ENCODE data around the gene LRIT2. TPM values are rescaled to one million over a fixed set of nuclear protein-coding genes. Genes with fewer than 3 reads are reported as not detected.

The LRIT2 gene
- total RNA-seq, 2 donors from 2014 or later: not detected

DNA sequence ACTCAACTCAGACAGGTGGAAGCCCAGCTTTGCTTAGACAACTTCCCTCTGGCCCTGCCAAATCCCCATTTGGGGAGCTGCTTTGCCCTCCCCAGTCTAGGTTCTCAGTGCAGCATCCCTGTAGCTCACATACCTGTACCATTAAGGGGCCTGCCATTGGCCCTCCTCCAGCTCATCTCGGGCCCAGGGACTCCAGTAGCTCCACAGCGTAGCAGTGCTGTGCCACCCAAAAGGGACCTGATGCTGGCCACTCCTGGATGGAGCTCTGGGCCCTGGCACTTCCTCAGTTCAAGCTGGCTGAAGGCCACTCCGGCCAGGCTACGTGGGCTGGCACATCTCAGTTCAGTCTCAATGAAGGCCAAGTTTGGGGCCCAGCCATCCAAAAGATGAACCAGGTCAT, 8.6 kb upstream of the LRIT2 start:
- H3K9me3 ChIP-seq (ENCODE audit: control insufficient read depth, low read length, poor library complexity, severe bottlenecking): no peaks in the 10 kb centered on the region
- Mint-ChIP-seq H3K4me3 (no peak overlapping the region), H3K27ac (no peak overlapping the region), H3K36me3 (ENCODE audit: low read depth) (no peaks in the 10 kb centered on the region), H3K4me1 (no peaks in the 10 kb centered on the region), H3K27me3 (peaks cover 45% of the 10 kb centered on the region)
- ATAC-seq (no peak), DNase-seq (no peak)

DNA sequence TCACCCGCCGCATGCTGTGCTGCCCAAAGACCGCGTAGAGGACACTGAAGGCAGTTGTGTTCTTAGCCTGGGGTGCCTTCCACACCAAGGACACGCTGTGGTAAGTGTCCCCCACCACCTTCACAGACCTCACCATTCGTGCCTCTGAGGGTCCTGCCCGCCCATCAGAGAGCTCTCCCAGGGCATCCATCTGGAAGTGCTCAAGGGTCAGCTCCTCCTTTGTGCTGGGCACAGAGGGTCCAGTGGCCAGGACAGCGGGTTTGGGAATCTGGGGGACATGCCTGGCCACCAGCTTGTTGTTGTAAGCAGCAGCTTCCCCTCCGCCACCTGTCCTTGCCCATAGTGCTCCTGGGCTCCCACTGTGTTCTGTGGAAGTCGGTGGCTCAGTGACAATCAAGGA, 7.0 kb upstream of the LRIT2 start:
- H3K4me1 Mint-ChIP-seq: no peaks in the 10 kb centered on the region
- peaks cover 49% of the 10 kb centered on the region for H3K27me3 Mint-ChIP-seq
- H3K4me3 Mint-ChIP-seq: no peak overlapping the region
- ATAC-seq (no peak), DNase-seq (no peak)
- H3K36me3 Mint-ChIP-seq (ENCODE audit: low read depth): no peaks in the 10 kb centered on the region
- H3K9me3 ChIP-seq (ENCODE audit: control insufficient read depth, low read length, poor library complexity, severe bottlenecking): no peaks in the 10 kb centered on the region
- H3K27ac Mint-ChIP-seq: no peak overlapping the region

DNA sequence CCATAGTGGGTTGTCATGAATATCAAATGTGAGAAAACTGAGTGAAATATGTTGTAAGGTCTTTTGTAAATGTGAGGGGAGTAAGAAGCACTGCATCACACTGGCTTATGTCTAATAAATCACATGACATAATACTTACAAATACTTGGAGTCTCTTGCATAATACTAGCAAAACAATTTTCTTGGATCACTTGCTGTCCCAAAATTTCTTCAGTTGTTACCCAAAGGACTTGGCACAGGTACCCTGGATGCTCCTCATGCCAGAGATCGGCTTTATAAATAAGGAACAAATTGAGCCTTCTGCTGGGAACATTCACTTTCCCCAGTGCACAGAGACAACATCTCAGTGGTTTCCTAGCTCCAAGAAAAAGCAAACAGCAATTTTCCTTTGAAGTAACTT, 5.0 kb upstream of the LRIT2 start:
- Mint-ChIP-seq H3K4me1 (no peaks in the 10 kb centered on the region), H3K36me3 (ENCODE audit: low read depth) (no peaks in the 10 kb centered on the region), H3K27ac (no peak overlapping the region), H3K27me3 (peaks cover 52% of the 10 kb centered on the region), H3K4me3 (no peak overlapping the region)
- H3K9me3 ChIP-seq (ENCODE audit: control insufficient read depth, low read length, poor library complexity, severe bottlenecking): no peaks in the 10 kb centered on the region
- ATAC-seq (no peak), DNase-seq (no peak)

DNA sequence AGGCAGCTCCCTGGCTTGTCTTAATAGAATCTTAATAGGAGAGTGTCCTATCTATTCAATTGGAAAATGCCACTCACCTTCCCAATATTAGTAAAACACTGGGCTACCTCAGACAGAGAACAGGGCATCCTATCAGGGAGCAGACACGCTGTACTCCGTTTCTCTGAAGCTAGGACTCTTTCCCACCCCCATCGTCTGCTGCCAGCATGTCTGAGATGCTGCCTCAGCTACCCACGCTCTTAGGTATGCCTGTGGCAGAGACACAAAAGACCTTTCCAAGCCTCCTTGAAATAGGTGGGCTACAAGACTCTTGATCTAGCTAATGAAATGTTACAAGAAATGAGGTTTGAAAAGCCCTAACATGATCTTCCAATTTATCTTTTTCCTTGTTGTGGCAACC, 2.5 kb upstream of the LRIT2 start:
- no peaks in the 10 kb centered on the region for H3K9me3 ChIP-seq (ENCODE audit: control insufficient read depth, low read length, poor library complexity, severe bottlenecking)
- no peak overlapping the region for H3K4me3 Mint-ChIP-seq
- H3K27me3 Mint-ChIP-seq: peaks cover 44% of the 10 kb centered on the region
- no peak for ATAC-seq
- no peak overlapping the region for H3K27ac Mint-ChIP-seq
- no peaks in the 10 kb centered on the region for H3K4me1 Mint-ChIP-seq
- DNase-seq: no peak
- no peaks in the 10 kb centered on the region for H3K36me3 Mint-ChIP-seq (ENCODE audit: low read depth)

DNA sequence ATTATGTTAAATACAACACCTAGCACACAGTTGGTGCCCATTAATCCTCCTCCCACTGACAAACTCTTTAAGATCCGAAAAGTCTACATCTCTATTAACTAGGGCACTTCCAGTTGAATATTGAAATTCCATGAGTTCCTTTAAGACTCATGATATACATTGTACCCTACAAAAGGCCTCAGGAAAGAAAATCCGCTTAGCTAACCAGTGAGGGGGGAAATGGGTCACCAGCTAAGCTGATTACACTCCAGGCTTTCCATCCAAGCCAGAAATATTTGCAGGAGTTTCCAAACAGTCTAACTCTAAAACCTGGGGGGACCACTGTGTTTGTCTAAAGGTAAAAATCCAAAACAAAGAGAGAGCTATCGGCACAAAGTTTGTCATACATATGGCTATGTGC, 1.3 kb upstream of the LRIT2 start:
- DNase-seq (no peak), ATAC-seq (no peak)
- no peaks in the 10 kb centered on the region for H3K4me1 Mint-ChIP-seq
- no peak overlapping the region for H3K4me3 Mint-ChIP-seq
- no peaks in the 10 kb centered on the region for H3K36me3 Mint-ChIP-seq (ENCODE audit: low read depth)
- H3K9me3 ChIP-seq (ENCODE audit: control insufficient read depth, low read length, poor library complexity, severe bottlenecking): no peaks in the 10 kb centered on the region
- no peak overlapping the region for H3K27ac Mint-ChIP-seq
- peaks cover 44% of the 10 kb centered on the region for H3K27me3 Mint-ChIP-seq

DNA sequence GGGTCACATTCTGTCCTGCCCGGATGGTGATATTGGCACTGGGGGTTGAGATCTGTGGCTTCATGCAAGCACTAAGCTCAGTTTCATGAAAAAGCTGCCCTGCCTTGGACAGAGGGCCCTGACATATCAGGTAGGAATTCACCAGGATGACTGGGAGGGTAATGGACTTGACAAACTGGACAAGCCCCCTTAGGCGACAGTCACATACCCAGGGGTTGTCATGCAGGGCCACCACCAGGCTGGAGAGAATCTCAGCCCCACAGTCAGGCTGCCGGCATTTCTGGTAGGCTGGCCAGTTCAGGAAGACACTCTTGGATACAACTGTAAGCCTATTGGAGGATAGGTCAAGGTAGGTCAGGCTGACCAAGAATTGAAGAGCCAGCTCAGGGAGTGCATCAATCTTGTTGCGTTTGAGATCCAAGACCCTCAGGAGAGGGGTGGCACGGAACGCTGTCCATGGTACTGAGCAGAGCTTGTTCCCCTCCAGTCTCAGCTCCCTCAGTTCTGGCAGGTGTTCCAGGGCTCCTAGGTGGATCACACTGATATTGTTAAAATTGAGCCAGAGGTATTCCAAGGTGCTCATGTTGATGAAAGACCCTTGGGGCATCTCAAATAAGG, 824 bp downstream of the LRIT2 start:
- peaks cover 51% of the 10 kb centered on the region for H3K27me3 Mint-ChIP-seq
- H3K27ac Mint-ChIP-seq: no peak overlapping the region
- no peaks in the 10 kb centered on the region for H3K9me3 ChIP-seq (ENCODE audit: control insufficient read depth, low read length, poor library complexity, severe bottlenecking)
- no peak overlapping the region for H3K4me3 Mint-ChIP-seq
- no peaks in the 10 kb centered on the region for H3K4me1 Mint-ChIP-seq
- DNase-seq: no peak
- no peaks in the 10 kb centered on the region for H3K36me3 Mint-ChIP-seq (ENCODE audit: low read depth)
- ATAC-seq: no peak

DNA sequence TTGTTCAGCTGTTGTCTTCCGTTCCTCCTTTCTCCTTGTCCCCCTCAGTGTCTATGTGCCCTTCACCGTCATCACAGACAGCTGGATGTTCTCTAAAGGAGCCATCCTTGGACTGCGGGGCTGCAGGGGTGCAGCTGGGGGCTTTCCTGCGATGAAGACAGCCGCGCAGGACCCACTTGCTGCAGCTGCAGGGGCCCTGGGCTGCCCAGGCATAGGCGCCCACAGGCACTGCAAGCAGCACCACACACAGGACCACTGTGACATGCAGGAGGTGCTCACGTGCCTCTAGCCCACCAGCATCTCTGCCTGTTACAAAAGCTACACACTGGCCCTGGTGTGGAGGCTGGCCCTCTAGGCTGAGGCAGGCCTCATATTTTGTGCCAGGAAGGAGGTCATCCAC, 3.4 kb downstream of the LRIT2 start:
- Mint-ChIP-seq H3K27ac (no peak overlapping the region), H3K27me3 (peaks cover 30% of the 10 kb centered on the region), H3K4me3 (no peak overlapping the region), H3K36me3 (ENCODE audit: low read depth) (no peaks in the 10 kb centered on the region), H3K4me1 (no peaks in the 10 kb centered on the region)
- DNase-seq (no peak), ATAC-seq (no peak)
- H3K9me3 ChIP-seq (ENCODE audit: control insufficient read depth, low read length, poor library complexity, severe bottlenecking): no peaks in the 10 kb centered on the region

DNA sequence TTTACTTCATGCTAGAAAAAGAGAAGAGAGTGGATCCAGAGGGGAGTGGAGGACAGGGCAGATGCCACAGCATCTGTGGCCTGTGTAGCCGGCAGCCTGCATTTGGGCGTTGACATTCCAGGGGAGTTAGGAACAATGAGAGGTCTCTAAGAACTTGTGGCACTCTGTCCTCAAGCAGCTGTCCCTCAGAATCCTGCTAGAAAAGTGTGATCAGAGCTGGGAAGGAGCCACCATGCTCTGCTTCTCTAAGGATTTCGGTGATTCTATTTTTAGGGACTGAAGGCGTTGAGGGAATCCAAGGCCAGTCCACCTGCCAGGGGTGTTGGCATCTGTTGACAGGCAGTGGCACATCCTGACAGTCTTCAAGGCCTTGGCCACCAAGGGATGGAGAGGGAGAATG, 7.6 kb downstream of the LRIT2 start:
- H3K4me1 Mint-ChIP-seq: peaks cover 5% of the 10 kb centered on the region
- H3K36me3 Mint-ChIP-seq (ENCODE audit: low read depth): no peaks in the 10 kb centered on the region

DNA sequence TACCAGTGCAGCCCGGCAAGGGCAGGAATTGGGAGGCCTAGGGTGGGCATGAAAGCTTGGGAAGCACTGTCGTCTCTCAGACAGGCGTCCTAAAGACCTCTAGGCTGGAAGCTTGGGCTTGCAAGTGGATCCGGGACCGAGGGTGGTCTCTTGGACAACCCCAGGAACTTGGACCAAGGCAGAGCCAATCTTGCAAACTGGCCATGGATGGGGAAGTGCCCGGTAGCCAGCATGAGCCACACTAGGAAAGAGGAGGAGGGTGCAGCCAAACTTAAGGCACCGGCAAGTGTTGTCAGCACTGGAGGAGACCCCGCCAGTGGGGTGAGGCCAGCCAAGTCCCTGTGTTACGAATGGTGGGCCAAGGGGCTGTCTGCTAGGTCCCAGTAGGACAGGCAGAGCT, 8.5 kb downstream of the LRIT2 start:
- peaks cover 30% of the 10 kb centered on the region for H3K27me3 Mint-ChIP-seq
- H3K27ac Mint-ChIP-seq: no peak overlapping the region
- no peak overlapping the region for H3K4me3 Mint-ChIP-seq
- no peak for DNase-seq
- peaks cover 5% of the 10 kb centered on the region for H3K4me1 Mint-ChIP-seq
- H3K9me3 ChIP-seq (ENCODE audit: control insufficient read depth, low read length, poor library complexity, severe bottlenecking): no peaks in the 10 kb centered on the region
- H3K36me3 Mint-ChIP-seq (ENCODE audit: low read depth): no peaks in the 10 kb centered on the region
- no peak for ATAC-seq

More for the DNA sequence above, 7.6 kb downstream of the LRIT2 start:
- DNase-seq (no peak), ATAC-seq (no peak)
- H3K27me3 Mint-ChIP-seq: peaks cover 27% of the 10 kb centered on the region
- no peak overlapping the region for H3K27ac Mint-ChIP-seq
- no peak overlapping the region for H3K4me3 Mint-ChIP-seq
- no peaks in the 10 kb centered on the region for H3K9me3 ChIP-seq (ENCODE audit: control insufficient read depth, low read length, poor library complexity, severe bottlenecking)

DNA sequence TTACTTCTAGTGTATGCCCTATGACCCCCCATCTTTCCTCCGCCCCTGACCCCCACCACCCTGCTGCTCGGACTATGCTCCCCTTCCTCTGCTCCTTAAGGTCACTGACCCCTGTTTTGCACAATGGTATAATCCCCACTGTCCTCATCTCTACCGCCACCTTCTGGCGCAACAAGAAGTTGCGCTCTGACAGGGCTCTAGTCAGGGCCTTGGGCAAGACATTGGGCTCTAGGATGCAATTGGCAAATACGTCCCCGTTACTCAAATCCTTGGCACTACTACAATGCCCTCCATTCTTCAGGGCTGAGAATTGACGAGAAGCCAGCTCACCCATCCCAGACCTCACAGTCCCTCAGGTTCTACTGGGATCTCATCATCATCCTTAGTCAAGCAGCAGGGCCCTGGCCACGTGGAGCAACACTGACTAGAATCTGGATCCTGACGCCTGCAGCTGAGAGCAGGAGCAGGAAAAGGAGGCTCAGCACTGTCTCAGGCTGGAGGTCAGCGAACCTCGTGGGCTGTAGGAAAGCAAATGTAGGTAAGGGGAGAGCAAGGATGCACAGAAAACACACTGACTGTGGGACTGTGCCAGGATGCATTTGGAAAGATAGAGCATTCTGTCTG, 10.6 kb downstream of the LRIT2 start:
- ATAC-seq (peak; percentile 71), DNase-seq (peak in 1 of 3 donors; percentile 17)
- no peaks in the 10 kb centered on the region for H3K9me3 ChIP-seq (ENCODE audit: control insufficient read depth, low read length, poor library complexity, severe bottlenecking)
- Mint-ChIP-seq H3K4me1 (peaks cover 5% of the 10 kb centered on the region), H3K4me3 (no peak overlapping the region), H3K27ac (no peak overlapping the region), H3K36me3 (ENCODE audit: low read depth) (peaks cover 2% of the 10 kb centered on the region), H3K27me3 (peaks cover 26% of the 10 kb centered on the region)

DNA sequence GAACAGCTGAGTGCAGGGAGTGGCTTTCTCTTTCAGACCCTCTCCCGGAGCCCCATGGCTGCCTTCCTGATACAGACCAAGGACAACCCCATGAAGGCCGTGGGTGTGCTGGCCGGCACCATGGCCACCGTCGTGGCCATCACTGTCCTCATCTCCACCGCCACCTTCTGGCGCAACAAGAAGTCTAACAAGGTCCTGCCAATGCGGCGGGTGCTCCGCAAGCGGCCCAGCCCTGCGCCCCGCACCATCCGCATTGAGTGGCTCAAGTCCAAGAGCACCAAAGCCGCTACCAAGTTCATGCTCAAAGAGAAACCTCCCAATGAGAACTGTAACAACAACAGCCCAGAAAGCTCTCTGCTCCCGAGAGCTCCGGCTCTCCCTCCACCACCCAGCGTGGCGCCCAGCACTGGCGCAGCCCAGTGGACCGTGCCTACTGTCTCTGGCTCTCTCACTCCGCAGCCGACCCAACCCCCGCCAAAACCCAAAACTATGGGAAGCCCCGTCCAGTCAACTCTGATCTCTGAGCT, 11.2 kb downstream of the LRIT2 start:
- no peaks in the 10 kb centered on the region for H3K9me3 ChIP-seq (ENCODE audit: control insufficient read depth, low read length, poor library complexity, severe bottlenecking)
- H3K36me3 Mint-ChIP-seq (ENCODE audit: low read depth): peaks cover 2% of the 10 kb centered on the region
- H3K27me3 Mint-ChIP-seq: peaks cover 27% of the 10 kb centered on the region
- peaks cover 5% of the 10 kb centered on the region for H3K4me1 Mint-ChIP-seq
- ATAC-seq (no peak), DNase-seq (no peak)
- no peak overlapping the region for H3K27ac Mint-ChIP-seq
- H3K4me3 Mint-ChIP-seq: peak overlapping the region; percentile 31

DNA sequence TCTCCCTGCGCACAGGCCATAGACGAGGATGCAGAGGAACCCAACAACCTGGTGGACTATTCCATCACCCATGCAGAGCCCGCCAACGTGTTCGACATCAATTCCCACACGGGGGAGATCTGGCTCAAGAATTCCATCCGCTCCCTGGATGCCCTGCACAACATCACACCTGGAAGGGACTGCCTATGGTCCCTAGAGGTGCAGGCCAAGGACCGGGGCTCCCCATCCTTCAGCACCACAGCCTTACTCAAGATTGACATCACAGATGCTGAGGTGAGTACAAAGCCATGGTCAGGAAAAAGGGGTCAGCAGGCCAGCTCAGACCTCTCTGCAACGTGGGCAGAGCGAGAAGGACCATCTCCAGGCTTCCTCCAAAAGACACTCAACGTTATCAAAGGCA, 12.3 kb downstream of the LRIT2 start:
- H3K36me3 Mint-ChIP-seq (ENCODE audit: low read depth): peaks cover 2% of the 10 kb centered on the region
- no peak for ATAC-seq
- H3K4me3 Mint-ChIP-seq: no peak overlapping the region

DNA sequence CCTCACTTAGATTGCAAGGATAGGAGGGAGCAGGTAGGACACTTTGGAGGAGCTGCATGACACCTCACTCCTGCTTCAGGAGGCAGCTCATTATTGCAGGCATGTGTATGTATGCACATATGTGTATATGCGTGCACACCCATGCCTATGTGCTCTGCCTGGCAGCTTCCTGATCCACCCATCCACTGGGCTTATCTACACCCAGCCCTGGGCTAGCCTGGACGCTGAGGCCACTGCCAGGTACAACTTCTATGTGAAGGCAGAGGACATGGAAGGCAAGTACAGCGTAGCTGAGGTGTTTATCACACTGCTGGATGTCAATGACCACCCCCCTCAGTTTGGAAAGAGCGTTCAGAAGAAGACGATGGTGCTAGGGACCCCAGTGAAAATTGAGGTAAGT, 13.3 kb downstream of the LRIT2 start:
- H3K9me3 ChIP-seq (ENCODE audit: control insufficient read depth, low read length, poor library complexity, severe bottlenecking): no peaks in the 10 kb centered on the region
- no peak overlapping the region for H3K27ac Mint-ChIP-seq
- peaks cover 48% of the 10 kb centered on the region for H3K27me3 Mint-ChIP-seq
- ATAC-seq (no peak), DNase-seq (no peak)
- no peak overlapping the region for H3K4me3 Mint-ChIP-seq
- H3K4me1 Mint-ChIP-seq: peaks cover 5% of the 10 kb centered on the region
- H3K36me3 Mint-ChIP-seq (ENCODE audit: low read depth): peaks cover 5% of the 10 kb centered on the region

More for the DNA sequence above, 12.3 kb downstream of the LRIT2 start:
- no peak overlapping the region for H3K27ac Mint-ChIP-seq
- DNase-seq: no peak
- peaks cover 5% of the 10 kb centered on the region for H3K4me1 Mint-ChIP-seq
- H3K27me3 Mint-ChIP-seq: peaks cover 37% of the 10 kb centered on the region
- no peaks in the 10 kb centered on the region for H3K9me3 ChIP-seq (ENCODE audit: control insufficient read depth, low read length, poor library complexity, severe bottlenecking)

DNA sequence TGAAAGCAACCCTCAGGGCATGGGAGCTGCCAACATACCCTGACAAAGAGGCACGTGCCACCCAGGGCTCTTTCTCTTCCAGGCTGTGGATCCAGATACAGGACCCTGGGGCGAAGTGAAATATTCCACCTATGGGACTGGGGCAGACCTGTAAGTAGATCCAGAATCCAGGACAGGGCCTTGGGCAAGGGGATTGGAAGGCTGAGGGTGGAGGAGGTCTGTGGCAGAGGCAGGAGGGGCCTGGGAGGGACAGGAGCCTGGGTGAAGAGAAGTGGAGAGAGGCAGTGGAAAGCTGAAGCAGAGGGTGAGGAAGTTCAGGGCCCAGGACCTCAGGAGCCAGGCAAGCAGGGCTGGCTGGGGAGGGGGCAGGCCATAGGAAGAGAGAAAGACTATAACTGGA, 13.8 kb downstream of the LRIT2 start:
- no peaks in the 10 kb centered on the region for H3K9me3 ChIP-seq (ENCODE audit: control insufficient read depth, low read length, poor library complexity, severe bottlenecking)
- Mint-ChIP-seq H3K27ac (no peak overlapping the region), H3K27me3 (peaks cover 52% of the 10 kb centered on the region), H3K4me1 (peaks cover 5% of the 10 kb centered on the region), H3K36me3 (ENCODE audit: low read depth) (peaks cover 8% of the 10 kb centered on the region), H3K4me3 (no peak overlapping the region)
- no peak for DNase-seq
- ATAC-seq: no peak

Data from T-helper 17 cell (primary cell).